ENCODE results near the gene BNIP3. TPM values are rescaled to one million over a fixed set of nuclear protein-coding genes. Genes with fewer than 3 reads are reported as not detected.

The BNIP3 gene
- total RNA-seq, 1 experiment from 2014 or later: 18.4 TPM

DNA sequence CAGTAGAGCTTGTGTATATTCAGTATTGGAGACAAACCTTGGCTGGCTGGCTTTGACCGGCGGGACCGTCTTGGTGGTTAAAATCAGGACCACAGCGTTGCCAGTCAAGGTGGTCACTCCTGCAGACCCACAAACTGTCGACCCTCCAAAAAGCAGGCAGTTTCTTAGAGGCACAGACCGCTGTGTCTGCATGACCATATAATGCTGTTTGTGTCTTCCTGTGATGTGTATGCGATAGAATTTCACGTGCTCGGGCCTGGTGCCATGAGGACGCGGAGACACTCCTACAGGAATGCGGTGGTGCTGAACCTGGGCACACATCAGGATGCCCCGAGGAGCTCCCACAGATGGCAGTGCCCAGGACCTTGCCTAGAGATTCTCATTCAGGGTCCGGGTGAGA lies 34.8 kb downstream of the BNIP3 start:
- BruUV-seq (replicated peaks): no TSS peak
- peaks cover 87% of the 10 kb centered on the region for H3K36me3 Mint-ChIP-seq (ENCODE audit: insufficient read depth, unreplicated experiment)
- intact Hi-C loops (cut with micrococcal nuclease; ENCODE audit: unreplicated experiment): no loop called here
- H3K4me3 ChIP-seq (ENCODE audit: low read depth, low read length): no peak overlapping the region
- TF ChIP-seq, protein P1, sequence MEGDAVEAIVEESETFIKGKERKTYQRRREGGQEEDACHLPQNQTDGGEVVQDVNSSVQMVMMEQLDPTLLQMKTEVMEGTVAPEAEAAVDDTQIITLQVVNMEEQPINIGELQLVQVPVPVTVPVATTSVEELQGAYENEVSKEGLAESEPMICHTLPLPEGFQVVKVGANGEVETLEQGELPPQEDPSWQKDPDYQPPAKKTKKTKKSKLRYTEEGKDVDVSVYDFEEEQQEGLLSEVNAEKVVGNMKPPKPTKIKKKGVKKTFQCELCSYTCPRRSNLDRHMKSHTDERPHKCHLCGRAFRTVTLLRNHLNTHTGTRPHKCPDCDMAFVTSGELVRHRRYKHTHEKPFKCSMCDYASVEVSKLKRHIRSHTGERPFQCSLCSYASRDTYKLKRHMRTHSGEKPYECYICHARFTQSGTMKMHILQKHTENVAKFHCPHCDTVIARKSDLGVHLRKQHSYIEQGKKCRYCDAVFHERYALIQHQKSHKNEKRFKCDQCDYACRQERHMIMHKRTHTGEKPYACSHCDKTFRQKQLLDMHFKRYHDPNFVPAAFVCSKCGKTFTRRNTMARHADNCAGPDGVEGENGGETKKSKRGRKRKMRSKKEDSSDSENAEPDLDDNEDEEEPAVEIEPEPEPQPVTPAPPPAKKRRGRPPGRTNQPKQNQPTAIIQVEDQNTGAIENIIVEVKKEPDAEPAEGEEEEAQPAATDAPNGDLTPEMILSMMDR (IDR thresholded peaks at IDR 0.05; ENCODE audit: insufficient read depth in 1 of 2, low read depth in 1 of 2, low read length in 1 of 2, severe bottlenecking in 1 of 2, unreplicated experiment in 1 of 2): no peak
- no peaks in the 10 kb centered on the region for H3K27me3 Mint-ChIP-seq (ENCODE audit: insufficient read depth, unreplicated experiment)
- H3K9me3 Mint-ChIP-seq (ENCODE audit: unreplicated experiment): no peaks in the 10 kb centered on the region
- H3K4me1 Mint-ChIP-seq (ENCODE audit: low read depth, unreplicated experiment): peaks cover 7% of the 10 kb centered on the region
- no peak overlapping the region for H3K4me3 Mint-ChIP-seq (ENCODE audit: unreplicated experiment)
- no peaks in the 10 kb centered on the region for H3K9me3 ChIP-seq
- no peaks in the 10 kb centered on the region for H3K4me1 ChIP-seq
- ChIA-PET CTCF (no interaction called here), POLR2A (no interaction called here)
- no peak for DNase-seq
- H3K36me3 ChIP-seq (ENCODE audit: control insufficient read depth, insufficient read depth, low read length): peaks cover 10% of the 10 kb centered on the region
- no peak overlapping the region for H3K27ac Mint-ChIP-seq (ENCODE audit: unreplicated experiment)
- H3K27me3 ChIP-seq (replicated peaks; ENCODE audit: control insufficient read depth, insufficient read depth, low read length): no peaks in the 10 kb centered on the region

DNA sequence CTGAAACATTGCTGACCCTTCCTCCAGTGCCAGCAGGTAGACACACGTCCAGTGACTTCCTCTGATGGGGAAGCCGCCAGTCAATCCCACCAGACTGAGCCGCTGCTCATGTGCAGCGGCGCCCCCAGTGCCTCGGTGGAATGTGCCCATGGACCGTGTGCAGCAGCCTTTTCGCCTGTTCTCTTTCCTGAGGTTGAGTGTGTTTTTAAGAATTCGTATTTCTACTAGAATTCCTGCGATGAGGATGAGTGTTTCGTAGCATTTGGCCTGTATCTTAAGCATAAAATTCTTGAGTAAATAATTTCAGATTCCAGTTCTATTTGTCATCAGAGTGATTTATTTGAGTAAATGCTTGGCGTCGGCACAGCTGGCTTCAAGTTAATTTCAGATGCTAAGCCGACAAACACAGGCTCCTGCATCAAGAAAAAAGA lies 35.4 kb downstream of the BNIP3 start:
- no TSS peak for BruUV-seq (replicated peaks)
- ChIA-PET CTCF (no interaction called here), POLR2A (no interaction called here)
- H3K27me3 ChIP-seq (replicated peaks; ENCODE audit: control insufficient read depth, insufficient read depth, low read length): no peaks in the 10 kb centered on the region
- no peaks in the 10 kb centered on the region for H3K9me3 ChIP-seq
- Mint-ChIP-seq H3K27me3 (ENCODE audit: insufficient read depth, unreplicated experiment) (no peaks in the 10 kb centered on the region), H3K4me3 (ENCODE audit: unreplicated experiment) (no peak overlapping the region), H3K36me3 (ENCODE audit: insufficient read depth, unreplicated experiment) (peaks cover 87% of the 10 kb centered on the region), H3K27ac (ENCODE audit: unreplicated experiment) (peak overlapping the region; percentile 15), H3K9me3 (ENCODE audit: unreplicated experiment) (no peaks in the 10 kb centered on the region), H3K4me1 (ENCODE audit: low read depth, unreplicated experiment) (peaks cover 7% of the 10 kb centered on the region)
- DNase-seq: no peak
- intact Hi-C loops (cut with micrococcal nuclease; ENCODE audit: unreplicated experiment): no loop called here
- H3K36me3 ChIP-seq (ENCODE audit: control insufficient read depth, insufficient read depth, low read length): peaks cover 10% of the 10 kb centered on the region
- H3K4me3 ChIP-seq (ENCODE audit: low read depth, low read length): no peak overlapping the region
- TF ChIP-seq, protein P1 (IDR thresholded peaks at IDR 0.05; ENCODE audit: insufficient read depth in 1 of 2, low read depth in 1 of 2, low read length in 1 of 2, severe bottlenecking in 1 of 2, unreplicated experiment in 1 of 2): no peak
- no peaks in the 10 kb centered on the region for H3K4me1 ChIP-seq

DNA sequence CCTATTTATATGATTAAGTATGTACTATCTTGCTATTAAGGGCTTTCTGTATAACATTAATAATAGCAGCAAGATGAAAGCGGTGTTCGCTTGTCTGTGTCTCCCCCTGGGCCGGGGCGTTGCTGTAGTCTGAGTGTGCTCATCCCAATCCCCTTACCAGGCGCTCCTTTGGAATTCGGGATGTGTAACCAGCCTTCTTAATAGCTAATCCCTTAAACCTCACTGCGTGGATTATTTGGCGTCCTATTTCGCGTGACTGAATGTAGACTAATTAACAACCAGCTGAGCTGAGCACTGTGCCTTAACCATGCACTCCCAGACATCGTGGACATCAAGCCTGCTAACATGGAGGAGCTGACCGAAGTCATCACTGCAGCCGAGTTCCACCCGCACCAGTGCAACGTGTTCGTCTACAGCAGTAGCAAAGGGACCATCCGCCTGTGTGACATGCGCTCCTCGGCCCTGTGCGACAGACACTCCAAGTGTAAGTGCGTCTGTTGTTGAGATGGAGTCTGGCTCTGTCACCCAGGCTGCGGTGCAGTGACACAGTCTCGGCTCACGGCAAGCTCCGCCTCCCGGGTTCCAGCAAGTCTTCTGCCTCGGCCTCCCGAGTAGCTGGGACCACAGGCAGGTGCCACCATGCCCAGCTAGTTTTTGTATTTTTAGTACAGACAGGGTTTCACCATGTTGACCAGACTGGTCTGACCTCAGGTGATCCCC lies 36.6 kb downstream of the BNIP3 start:
- Mint-ChIP-seq H3K4me1 (ENCODE audit: low read depth, unreplicated experiment) (peaks cover 7% of the 10 kb centered on the region), H3K36me3 (ENCODE audit: insufficient read depth, unreplicated experiment) (peaks cover 87% of the 10 kb centered on the region), H3K27me3 (ENCODE audit: insufficient read depth, unreplicated experiment) (no peaks in the 10 kb centered on the region), H3K9me3 (ENCODE audit: unreplicated experiment) (no peaks in the 10 kb centered on the region), H3K27ac (ENCODE audit: unreplicated experiment) (no peak overlapping the region), H3K4me3 (ENCODE audit: unreplicated experiment) (no peak overlapping the region)
- intact Hi-C loops (cut with micrococcal nuclease; ENCODE audit: unreplicated experiment): no loop called here
- peaks cover 10% of the 10 kb centered on the region for H3K36me3 ChIP-seq (ENCODE audit: control insufficient read depth, insufficient read depth, low read length)
- ChIA-PET POLR2A (no interaction called here), CTCF (no interaction called here)
- TF ChIP-seq, protein P1 (IDR thresholded peaks at IDR 0.05; ENCODE audit: insufficient read depth in 1 of 2, low read depth in 1 of 2, low read length in 1 of 2, severe bottlenecking in 1 of 2, unreplicated experiment in 1 of 2): no peak
- H3K9me3 ChIP-seq: no peaks in the 10 kb centered on the region
- no TSS peak for BruUV-seq (replicated peaks)
- no peak for DNase-seq
- H3K4me3 ChIP-seq (ENCODE audit: low read depth, low read length): no peak overlapping the region
- H3K4me1 ChIP-seq: no peaks in the 10 kb centered on the region
- H3K27me3 ChIP-seq (replicated peaks; ENCODE audit: control insufficient read depth, insufficient read depth, low read length): no peaks in the 10 kb centered on the region
